Fibroblast of lung (primary cell): ENCODE results near the gene ANXA3.

Experiments
- EZH2 ChIP-seq: IDR thresholded peaks from 2 replicates; pipeline ENCODE4 v1.5.1; 2012; ENCODE audit warnings: low read length, control low read depth, mild to moderate bottlenecking; ENCODE audit errors: missing control alignments
- TF ChIP-seq, protein P1 (sequence below), 2 donors: IDR thresholded peaks in 1 of 2; conservative IDR thresholded peaks in 1 of 2; 1 replicate in 1 of 2; 2 replicates in 1 of 2; pipeline ENCODE4 v1.5.1; 2011 to 2012; ENCODE audit warnings: low read length in 2 of 2, control low read depth in 1 of 2, inconsistent platforms in 1 of 2, low read depth in 1 of 2, mild to moderate bottlenecking in 1 of 2

- TF ChIP-seq, protein P1, sequence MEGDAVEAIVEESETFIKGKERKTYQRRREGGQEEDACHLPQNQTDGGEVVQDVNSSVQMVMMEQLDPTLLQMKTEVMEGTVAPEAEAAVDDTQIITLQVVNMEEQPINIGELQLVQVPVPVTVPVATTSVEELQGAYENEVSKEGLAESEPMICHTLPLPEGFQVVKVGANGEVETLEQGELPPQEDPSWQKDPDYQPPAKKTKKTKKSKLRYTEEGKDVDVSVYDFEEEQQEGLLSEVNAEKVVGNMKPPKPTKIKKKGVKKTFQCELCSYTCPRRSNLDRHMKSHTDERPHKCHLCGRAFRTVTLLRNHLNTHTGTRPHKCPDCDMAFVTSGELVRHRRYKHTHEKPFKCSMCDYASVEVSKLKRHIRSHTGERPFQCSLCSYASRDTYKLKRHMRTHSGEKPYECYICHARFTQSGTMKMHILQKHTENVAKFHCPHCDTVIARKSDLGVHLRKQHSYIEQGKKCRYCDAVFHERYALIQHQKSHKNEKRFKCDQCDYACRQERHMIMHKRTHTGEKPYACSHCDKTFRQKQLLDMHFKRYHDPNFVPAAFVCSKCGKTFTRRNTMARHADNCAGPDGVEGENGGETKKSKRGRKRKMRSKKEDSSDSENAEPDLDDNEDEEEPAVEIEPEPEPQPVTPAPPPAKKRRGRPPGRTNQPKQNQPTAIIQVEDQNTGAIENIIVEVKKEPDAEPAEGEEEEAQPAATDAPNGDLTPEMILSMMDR (conservative IDR thresholded peaks at IDR 0.05 in 1 of 2, IDR thresholded peaks at IDR 0.05 in 1 of 2; ENCODE audit: low read depth in 1 of 2, low read length in 2 of 2) = no peak
- no peak for TF ChIP-seq EZH2
These were observed 66.9 kb downstream of the ANXA3 start for GRCh38 chr4:78618436-78618835.
